Germinal center (tissue), 1 donor: ENCODE results near the gene PSMA5.
"Not testable (repeated sequence)": the region's sequence is repeated elsewhere in the genome, so short reads cannot be mapped to it uniquely, and the experiment has no call there.

Experiments used
- DNase-seq: peaks from one replicate; pipeline ENCODE4 v3.0.0; 2012; ENCODE audit warnings: mixed read lengths, low spot score

The PSMA5 gene

GRCh38 chr1:109432336-109432735, 6.1 kb upstream of the PSMA5 start:
- DNase-seq = no peak

GRCh38 chr1:109427171-109427467, 871 bp upstream of the PSMA5 start:
- no peak for DNase-seq

GRCh38 chr1:109425391-109426280, 612 bp downstream of the PSMA5 start:
- peak; percentile 47 for DNase-seq

- no peak for DNase-seq
These were observed 2.8 kb downstream of the PSMA5 start for GRCh38 chr1:109423498-109423897.

- DNase-seq = no peak
These were observed 13.7 kb downstream of the PSMA5 start for GRCh38 chr1:109412551-109412950.

GRCh38 chr1:109404838-109405237, 21.4 kb downstream of the PSMA5 start:
- DNase-seq = no peak

- DNase-seq = no peak
These were observed 24.2 kb downstream of the PSMA5 start for GRCh38 chr1:109402025-109402424.

- DNase-seq = no peak
These were observed 26.1 kb downstream of the PSMA5 start for GRCh38 chr1:109400035-109400655.

GRCh38 chr1:109399326-109399957, 26.8 kb downstream of the PSMA5 start:
- DNase-seq = peak; percentile 50

GRCh38 chr1:109398343-109399225, 27.7 kb downstream of the PSMA5 start:
- no peak for DNase-seq

- DNase-seq = peak; percentile 70
These were observed 28.5 kb downstream of the PSMA5 start, which contains the start of gene SORT1 for GRCh38 chr1:109397581-109398342. Gene SORT1 (minus strand): TSS chr1:109397918. CDS start chr1:109397892, 26 bp downstream.

GRCh38 chr1:109396871-109397580, 29.2 kb downstream of the PSMA5 start:
- DNase-seq = no peak

GRCh38 chr1:109396513-109396839, 29.8 kb downstream of the PSMA5 start:
- DNase-seq = no peak

GRCh38 chr1:109395602-109396512, 30.4 kb downstream of the PSMA5 start:
- DNase-seq = no peak

- not testable (repeated sequence) for DNase-seq
These were observed 31.0 kb downstream of the PSMA5 start for GRCh38 chr1:109395282-109395599.

- no peak for DNase-seq
These were observed 31.5 kb downstream of the PSMA5 start for GRCh38 chr1:109394591-109395281.

GRCh38 chr1:109393617-109394233, 32.5 kb downstream of the PSMA5 start:
- no peak for DNase-seq

- DNase-seq = no peak
These were observed 33.2 kb downstream of the PSMA5 start for GRCh38 chr1:109392788-109393616.
